GM12864 (cell line): ENCODE data around the gene RNF182.

ENCODE experiments used
- DNase-seq: peaks from one replicate; pipeline ENCODE4 v3.0.0-alpha.2; 2011; ENCODE audit warnings: low read depth
- H3K4me3 ChIP-seq: 2 replicates; pipeline ENCODE4 v1.5.1; 2011; ENCODE audit warnings: mild to moderate bottlenecking, low read depth, low read length, control low read depth
- TF ChIP-seq, protein P1 (sequence below): IDR thresholded peaks from 2 replicates; pipeline ENCODE4 v1.5.1; 2011; ENCODE audit warnings: low read depth, mild to moderate bottlenecking, moderate library complexity, low read length, control low read depth, inconsistent platforms; ENCODE audit errors: missing control alignments

The RNF182 gene

DNA sequence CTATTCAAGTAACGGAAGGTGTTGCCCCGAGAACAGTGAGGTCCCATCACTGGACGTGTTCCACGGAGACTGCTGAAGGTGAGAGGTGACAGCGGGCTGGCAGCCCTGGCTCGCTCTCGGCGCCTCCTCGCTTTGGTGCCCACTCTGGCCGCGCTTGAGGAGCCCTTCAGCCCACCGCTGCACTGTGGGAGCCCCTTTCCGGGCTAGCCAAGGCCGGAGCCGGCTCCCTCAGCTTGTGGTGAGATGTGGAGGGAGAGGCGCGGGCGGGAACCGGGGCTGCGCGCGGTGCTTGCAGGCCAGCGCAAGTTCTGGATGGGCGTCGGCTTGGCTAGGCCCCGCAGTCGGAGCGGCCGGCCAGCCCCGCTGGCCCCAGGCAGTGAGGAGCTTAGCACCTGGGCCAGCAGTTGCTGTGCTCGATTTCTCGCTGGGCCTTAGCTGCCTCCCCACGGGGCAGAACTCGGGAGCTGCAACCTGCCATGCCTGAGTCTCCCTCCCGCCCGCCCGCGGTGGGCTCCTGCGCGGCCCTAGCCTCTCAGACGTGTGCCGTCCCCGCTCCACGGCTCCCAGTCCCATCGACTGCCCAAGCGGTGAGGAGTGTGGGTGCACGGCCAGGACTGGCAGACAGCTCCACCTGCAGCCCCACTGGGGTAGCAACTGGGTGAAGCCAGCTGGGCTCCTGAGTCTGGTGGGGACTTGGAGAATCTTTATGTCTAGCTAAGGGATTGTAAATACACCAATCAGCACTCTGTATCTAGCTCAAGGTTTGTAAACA, 77.6 kb downstream of the RNF182 start:
- TF ChIP-seq, protein P1, sequence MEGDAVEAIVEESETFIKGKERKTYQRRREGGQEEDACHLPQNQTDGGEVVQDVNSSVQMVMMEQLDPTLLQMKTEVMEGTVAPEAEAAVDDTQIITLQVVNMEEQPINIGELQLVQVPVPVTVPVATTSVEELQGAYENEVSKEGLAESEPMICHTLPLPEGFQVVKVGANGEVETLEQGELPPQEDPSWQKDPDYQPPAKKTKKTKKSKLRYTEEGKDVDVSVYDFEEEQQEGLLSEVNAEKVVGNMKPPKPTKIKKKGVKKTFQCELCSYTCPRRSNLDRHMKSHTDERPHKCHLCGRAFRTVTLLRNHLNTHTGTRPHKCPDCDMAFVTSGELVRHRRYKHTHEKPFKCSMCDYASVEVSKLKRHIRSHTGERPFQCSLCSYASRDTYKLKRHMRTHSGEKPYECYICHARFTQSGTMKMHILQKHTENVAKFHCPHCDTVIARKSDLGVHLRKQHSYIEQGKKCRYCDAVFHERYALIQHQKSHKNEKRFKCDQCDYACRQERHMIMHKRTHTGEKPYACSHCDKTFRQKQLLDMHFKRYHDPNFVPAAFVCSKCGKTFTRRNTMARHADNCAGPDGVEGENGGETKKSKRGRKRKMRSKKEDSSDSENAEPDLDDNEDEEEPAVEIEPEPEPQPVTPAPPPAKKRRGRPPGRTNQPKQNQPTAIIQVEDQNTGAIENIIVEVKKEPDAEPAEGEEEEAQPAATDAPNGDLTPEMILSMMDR, result no peak
- no peak for DNase-seq
- no peak overlapping the region for H3K4me3 ChIP-seq

DNA sequence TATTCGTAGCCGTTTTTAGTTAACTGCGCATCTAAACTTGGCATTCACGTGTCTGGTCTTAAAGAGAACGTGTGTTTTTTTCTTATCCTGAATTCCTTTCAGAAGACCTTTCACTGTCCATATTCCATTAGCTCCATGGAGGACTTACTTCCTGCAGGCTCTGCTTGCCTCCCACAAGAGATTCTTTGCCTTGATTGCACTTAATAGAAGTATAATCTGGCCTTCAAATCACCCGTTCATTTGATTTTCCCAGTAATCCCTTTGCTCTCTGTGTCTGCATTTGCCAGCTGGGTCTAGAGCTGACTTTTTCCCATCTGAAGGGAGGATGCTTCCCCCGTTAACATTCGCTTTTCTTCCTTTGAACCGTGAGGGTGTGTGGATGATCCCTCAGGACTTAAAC, 79.5 kb downstream of the RNF182 start:
- no peak overlapping the region for H3K4me3 ChIP-seq
- TF ChIP-seq, protein P1, result no peak
- no peak for DNase-seq

DNA sequence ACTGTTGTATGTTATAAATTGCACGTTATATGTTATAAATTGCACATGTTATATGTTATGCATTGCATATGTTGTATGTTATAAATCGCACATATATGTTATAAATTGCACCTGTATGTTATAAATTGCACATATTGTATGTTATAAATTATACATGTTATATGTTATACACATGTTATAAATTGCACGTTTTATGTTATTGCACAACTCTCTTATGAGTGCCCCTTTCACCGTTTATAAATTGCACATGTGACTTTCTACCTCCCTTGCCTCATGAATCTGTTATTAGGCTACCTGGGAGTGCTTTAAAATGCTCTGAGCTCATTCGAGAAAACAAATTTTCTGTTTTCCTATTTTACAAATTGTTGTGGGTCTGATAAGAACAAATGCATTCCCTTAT, 84.1 kb downstream of the RNF182 start:
- no peak overlapping the region for H3K4me3 ChIP-seq
- no peak for DNase-seq
- TF ChIP-seq, protein P1, result no peak

DNA sequence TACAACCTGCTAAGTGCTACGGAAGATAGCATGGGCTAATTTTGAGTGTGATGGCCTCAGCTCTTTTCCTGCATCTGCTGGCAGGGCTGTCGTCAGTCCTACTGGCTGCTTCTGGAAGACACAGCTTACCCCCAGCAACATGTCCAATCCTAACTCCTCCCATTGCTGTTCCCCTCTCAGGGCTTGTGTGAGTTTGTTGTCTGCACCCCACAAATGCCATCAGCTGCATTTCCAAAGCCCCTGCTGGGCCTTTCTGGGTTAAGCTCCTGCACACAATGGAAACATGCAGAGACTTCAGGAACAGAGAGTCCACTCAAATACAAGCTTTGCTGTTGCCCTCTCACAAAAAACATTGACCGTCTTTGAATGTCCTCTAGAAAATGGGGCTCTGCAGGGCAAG, 84.7 kb downstream of the RNF182 start:
- TF ChIP-seq, protein P1, result no peak
- no peak overlapping the region for H3K4me3 ChIP-seq
- DNase-seq, result no peak

DNA sequence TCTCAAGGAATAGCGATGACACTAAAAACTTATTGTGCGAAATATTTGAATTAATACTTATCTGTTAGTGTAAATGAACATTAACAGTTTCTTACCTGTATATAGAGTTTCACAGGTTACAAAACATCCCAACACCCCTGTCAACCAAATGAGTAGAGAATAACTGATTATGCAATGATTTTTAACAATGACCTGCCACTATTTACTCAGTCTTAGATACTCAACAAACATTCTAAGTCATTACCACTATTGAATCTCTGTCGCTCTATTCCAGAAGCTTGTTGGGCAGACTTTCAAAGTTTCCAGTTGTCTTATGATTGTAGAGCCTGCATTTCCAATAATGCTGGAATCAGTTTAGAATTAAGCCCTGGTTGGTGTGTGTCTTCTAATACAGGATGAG, 85.5 kb downstream of the RNF182 start:
- TF ChIP-seq, protein P1, result no peak
- H3K4me3 ChIP-seq, result no peak overlapping the region

DNA sequence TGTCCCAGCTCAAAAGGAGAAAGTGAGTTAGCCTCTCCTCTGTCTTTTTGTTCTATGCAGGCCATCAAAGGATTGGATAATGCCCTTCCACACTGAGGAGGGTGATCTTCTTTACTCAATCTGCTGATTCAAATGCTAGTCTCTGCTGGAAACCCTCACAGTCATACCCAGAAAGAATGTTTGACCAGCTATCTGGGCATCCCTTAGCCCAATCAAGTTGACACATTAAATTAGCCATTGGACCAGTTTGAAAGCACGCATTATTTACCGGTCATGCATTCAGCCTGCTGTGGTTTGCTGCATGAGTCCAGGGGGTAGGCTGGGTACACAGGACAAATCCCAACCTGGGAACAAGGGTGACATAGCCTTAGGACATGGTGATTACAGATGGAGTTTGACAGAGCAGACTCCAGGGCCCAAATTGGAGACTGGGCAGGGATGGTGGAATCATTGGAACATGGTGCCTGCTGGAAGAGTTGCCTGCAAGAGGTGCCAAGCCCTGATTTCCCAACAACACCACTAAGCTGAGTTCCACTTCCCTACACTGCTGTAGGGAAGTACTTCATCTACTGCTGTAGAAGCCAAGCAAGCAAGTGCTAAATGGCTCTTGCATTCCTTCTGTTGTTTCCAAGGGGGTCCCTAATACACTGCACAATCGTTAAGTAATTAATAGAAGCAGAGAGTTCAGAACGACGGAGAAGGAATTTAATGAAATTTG, 87.7 kb downstream of the RNF182 start:
- DNase-seq, result no peak
- H3K4me3 ChIP-seq, result no peak overlapping the region
- TF ChIP-seq, protein P1, result no peak

More for the DNA sequence above, 85.5 kb downstream of the RNF182 start:
- no peak for DNase-seq
